Mucosa of descending colon (tissue), 3 donors: Measurements from ENCODE around the gene MTMR4. TPM values are rescaled to one million over a fixed set of nuclear protein-coding genes. Genes with fewer than 3 reads are reported as not detected.
"Not testable (repeated sequence)": the region's sequence is repeated elsewhere in the genome, so short reads cannot be mapped to it uniquely, and the experiment has no call there.

Experiments used
- ATAC-seq: fragments of 200-7000 bp; cut with Tn5 transposase; one replicate; pipeline ENCODE4 v1.9.1; 2020; ENCODE audit warnings: mild to moderate bottlenecking, moderate library complexity
- DNase-seq, 3 donors: peaks; one replicate each; pipeline ENCODE4 v3.0.0-alpha.2; 2020
- H3K36me3 ChIP-seq: fragments of 200-600 bp; one replicate; pipeline ENCODE4 v1.8.0; 2021; ENCODE audit warnings: low read depth, mild to moderate bottlenecking
- H3K4me1 ChIP-seq: fragments of 200-600 bp; one replicate; pipeline ENCODE4 v1.8.0; 2021; ENCODE audit warnings: low read depth, mild to moderate bottlenecking
- H3K4me3 ChIP-seq: fragments of 200-600 bp; one replicate; pipeline ENCODE4 v1.8.0; 2021; ENCODE audit warnings: mild to moderate bottlenecking
- H3K9me3 ChIP-seq: fragments of 200-600 bp; one replicate; pipeline ENCODE4 v1.8.0; 2021; ENCODE audit warnings: mild to moderate bottlenecking
- intact Hi-C, 2 donors: fragments of 100-400 bp; cut with DNase I in 1 of 2; cut with micrococcal nuclease in 1 of 2; formaldehyde crosslinking; loops; one replicate each; pipeline versions ENCODE4 v1.11.0 to v1.11.1; 2022; cut with DNase I, micrococcal nuclease
- long read RNA-seq, 2 donors: library from polyadenylated mRNA; unstranded; transcript quantifications; one replicate each; pipeline ENCODE4 v2.0.0, GENCODE V29; 2019 to 2021
- total RNA-seq, 3 donors: library from RNA; stranded (reverse); fragmentation: NEBNext Ultra II Directional in 2 of 3; extraction: Animal tissue kit (Norgen Biotek cat#: 25700) in 2 of 3; gene quantifications; one replicate each; pipeline versions ENCODE4 v1.2.1 to v1.2.4, GENCODE V29; 2021 to 2023
- TF ChIP-seq, protein P1 (sequence below): fragments of 200-600 bp; IDR thresholded peaks from one replicate; pipeline ENCODE4 v1.8.0; 2022; ENCODE audit warnings: antibody characterized with exemption, mild to moderate bottlenecking
- donor health status: DM: no; HTN: no; CAD: no; lungs with moderate emphysema.
- donor health status: DM: no; HTN: no; CAD: no.
- donor health status: DM: no; HTN: yes; CAD: no.

The MTMR4 gene
- 10 to 100 TPM; 38.9 to 61.9 (median 47.3) TPM for total RNA-seq
- long read RNA-seq, donor 1, full-length matches to known transcripts = 2 of 50 reads
- long read RNA-seq, donor 1, partial matches to known transcripts = 41 of 50 reads
- long read RNA-seq, donor 1, other reads (novel, unspliced or antisense) = 7 of 50 reads
- long read RNA-seq, donor 2, partial matches to known transcripts = 6 of 6 reads
- long read RNA-seq, donor 2, other reads (novel, unspliced or antisense) = 0 of 6 reads

DNA sequence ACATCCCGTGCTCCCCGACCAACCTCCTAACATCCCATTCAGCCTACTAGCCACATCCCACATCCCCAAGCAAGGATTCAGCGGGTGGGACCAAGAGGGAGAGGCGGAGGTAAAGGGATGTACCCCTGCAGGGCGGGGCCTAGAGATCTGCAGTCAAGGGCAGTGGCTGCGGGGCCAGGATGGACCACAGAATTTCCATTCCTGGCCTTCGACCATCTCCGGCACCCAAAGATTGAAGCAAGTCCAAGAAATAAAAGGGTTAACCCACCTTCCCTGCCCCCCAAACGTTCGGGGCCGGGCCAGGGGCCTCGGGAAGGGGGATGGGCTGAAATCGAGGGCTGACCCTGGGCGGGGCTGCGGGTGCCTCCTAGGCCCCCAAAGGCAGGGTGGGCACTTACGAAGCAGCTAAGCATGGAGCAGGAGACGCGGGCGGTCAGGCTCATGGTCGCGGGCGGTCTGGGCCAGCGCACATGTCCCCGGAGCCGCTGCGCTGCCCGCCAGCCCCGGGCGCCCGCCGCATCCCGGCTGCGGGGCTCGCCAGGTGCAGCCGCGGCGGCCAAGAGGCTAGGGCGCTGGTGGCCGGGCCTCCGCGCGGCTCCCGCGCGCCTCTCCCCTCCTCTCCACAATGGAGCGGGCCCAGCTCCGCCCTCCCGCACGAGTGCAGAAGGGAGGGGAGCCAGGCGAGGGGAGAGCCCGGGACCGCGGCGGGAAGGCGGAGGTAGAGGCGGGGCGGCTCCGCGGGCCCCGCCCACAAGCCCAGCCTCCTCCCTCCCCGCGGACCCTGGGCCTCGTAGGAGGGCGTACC is at the start of gene MTMR4:
TSS of gene MTMR4 (minus strand) at position 674 of the 805 bp plus-strand sequence. CDS start at position 443, 231 bp downstream.
- peak; percentile 82 to 91 (median 88) for DNase-seq
- TF ChIP-seq, protein P1, sequence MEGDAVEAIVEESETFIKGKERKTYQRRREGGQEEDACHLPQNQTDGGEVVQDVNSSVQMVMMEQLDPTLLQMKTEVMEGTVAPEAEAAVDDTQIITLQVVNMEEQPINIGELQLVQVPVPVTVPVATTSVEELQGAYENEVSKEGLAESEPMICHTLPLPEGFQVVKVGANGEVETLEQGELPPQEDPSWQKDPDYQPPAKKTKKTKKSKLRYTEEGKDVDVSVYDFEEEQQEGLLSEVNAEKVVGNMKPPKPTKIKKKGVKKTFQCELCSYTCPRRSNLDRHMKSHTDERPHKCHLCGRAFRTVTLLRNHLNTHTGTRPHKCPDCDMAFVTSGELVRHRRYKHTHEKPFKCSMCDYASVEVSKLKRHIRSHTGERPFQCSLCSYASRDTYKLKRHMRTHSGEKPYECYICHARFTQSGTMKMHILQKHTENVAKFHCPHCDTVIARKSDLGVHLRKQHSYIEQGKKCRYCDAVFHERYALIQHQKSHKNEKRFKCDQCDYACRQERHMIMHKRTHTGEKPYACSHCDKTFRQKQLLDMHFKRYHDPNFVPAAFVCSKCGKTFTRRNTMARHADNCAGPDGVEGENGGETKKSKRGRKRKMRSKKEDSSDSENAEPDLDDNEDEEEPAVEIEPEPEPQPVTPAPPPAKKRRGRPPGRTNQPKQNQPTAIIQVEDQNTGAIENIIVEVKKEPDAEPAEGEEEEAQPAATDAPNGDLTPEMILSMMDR = no peak
- peaks cover 7% of the 10 kb centered on the region for H3K36me3 ChIP-seq
- H3K4me3 ChIP-seq = peak within 1 kb of the TSS; percentile 40
- intact Hi-C loops = no loop called here
- H3K4me1 ChIP-seq = peaks cover 32% of the 10 kb centered on the region
- peak; percentile 48 for ATAC-seq
- no peaks in the 10 kb centered on the region for H3K9me3 ChIP-seq

DNA sequence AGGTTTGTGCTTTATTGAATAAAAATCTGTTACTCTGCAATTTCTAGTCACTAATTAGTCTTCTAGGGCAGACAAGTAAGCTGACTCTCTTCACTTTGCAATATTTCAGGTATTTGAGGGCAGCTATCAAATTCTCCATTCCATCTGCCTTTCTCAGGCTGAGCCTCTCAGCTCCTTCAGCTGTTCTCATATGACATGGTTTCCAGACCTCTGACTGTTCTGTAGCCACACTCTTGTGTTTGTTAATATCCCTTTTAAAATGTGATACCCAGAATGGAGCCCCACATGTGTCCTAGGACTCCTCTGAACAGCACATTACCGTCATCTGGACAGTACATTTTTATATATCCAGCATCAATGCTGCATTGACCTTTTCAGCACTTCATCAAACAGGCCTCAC is 46.1 kb upstream of the MTMR4 start:
- TF ChIP-seq, protein P1 = no peak
- Histone ChIP-seq H3K9me3 (no peaks in the 10 kb centered on the region), H3K4me3 (no peak overlapping the region), H3K36me3 (no peaks in the 10 kb centered on the region), H3K4me1 (no peaks in the 10 kb centered on the region)
- intact Hi-C loops = no loop called here
- DNase-seq = no peak
- ATAC-seq = no peak

DNA sequence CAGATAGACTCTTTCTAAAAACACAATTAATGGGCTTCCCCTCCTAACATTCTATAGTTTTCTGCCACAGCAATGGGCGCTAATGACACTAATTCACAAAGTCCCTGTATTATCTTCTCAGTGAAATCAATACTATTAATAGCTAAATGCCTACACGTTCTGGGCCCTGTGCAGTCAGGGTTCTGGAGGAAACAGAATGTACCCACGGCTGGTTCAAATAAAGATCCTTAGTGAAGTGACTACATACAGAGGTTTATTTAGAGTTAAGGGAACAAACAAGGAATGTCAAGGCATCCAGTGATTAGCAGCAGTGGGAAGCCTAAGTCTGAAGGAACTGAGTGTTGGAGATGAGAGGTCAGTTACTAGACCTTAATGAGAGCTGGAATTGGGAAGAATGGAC is 43.5 kb upstream of the MTMR4 start:
- Histone ChIP-seq H3K36me3 (no peaks in the 10 kb centered on the region), H3K4me3 (no peak overlapping the region), H3K9me3 (no peaks in the 10 kb centered on the region), H3K4me1 (no peaks in the 10 kb centered on the region)
- no peak for DNase-seq
- ATAC-seq = no peak
- intact Hi-C loops = no loop called here
- TF ChIP-seq, protein P1 = no peak

DNA sequence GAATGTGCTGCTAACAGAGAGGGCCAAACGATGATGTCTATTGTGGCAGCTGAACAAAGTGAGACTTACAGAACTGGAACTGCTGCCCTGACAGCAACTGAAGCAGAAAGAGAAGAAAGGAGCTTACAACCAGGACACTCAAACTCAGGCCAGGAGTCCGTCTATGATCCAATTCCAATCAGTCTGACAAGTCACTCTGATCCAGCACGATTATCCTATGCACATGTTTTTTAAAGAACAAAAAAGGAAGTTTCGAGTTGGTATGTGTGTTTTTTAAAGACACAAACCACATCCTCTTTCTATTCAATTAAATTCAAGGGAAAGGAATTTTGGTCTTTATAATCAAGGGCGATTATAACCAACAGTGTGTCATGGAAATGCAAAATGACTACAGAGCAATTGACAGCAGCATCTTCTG is 42.4 kb upstream of the MTMR4 start:
- no peak overlapping the region for H3K4me3 ChIP-seq
- H3K9me3 ChIP-seq = no peaks in the 10 kb centered on the region
- H3K36me3 ChIP-seq = no peaks in the 10 kb centered on the region
- no peaks in the 10 kb centered on the region for H3K4me1 ChIP-seq
- ATAC-seq (no peak), DNase-seq (no peak)
- intact Hi-C loops = no loop called here
- TF ChIP-seq, protein P1 = no peak

DNA sequence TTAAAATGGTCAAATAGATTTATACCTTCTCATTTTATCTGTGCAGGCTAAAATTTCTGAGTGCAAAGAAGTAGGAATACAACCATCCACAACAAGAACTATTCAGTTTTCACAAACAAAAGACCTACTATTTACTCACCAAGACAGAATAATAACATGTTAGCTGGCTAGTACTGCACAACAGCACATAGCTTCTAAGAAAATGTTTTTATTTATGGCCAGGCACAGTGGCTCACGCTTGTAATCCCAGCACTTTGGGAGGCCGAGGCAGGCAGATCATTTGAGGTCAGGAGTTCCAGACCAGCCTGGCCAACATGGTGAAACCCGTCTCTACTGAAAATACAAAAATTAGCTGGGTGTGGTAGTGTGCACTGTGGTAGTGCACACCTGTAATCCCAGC is 40.7 kb upstream of the MTMR4 start:
- intact Hi-C loops, H3K36me3 ChIP-seq, H3K9me3 ChIP-seq, ATAC-seq, H3K4me3 ChIP-seq, H3K4me1 ChIP-seq, DNase-seq: not testable (repeated sequence)

DNA sequence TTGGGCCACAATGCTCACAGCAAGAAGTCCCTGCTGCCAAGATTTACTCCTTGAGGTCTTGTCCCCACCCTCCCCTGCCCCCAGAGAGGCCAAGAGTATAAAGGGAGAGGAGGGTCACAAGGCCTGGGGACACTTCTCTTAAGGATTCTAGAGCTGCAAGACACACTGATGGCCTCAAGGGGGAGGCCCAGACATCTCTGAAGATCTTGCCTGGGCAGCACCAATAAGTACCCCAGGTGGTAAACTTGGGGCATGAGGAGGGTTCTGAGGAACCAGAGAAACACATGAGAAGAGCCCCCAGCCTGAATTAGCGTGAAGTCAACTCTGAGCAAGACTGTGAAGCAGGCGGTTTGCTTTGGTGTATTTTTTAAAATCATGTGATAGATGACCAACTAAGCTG is 26.8 kb upstream of the MTMR4 start:
- ATAC-seq (no peak), DNase-seq (no peak)
- TF ChIP-seq, protein P1 = no peak
- no peaks in the 10 kb centered on the region for H3K9me3 ChIP-seq
- no peak overlapping the region for H3K4me3 ChIP-seq
- intact Hi-C loops = no loop called here
- no peaks in the 10 kb centered on the region for H3K36me3 ChIP-seq
- no peaks in the 10 kb centered on the region for H3K4me1 ChIP-seq
